Measurements from ENCODE around the gene IMP3.

DNA sequence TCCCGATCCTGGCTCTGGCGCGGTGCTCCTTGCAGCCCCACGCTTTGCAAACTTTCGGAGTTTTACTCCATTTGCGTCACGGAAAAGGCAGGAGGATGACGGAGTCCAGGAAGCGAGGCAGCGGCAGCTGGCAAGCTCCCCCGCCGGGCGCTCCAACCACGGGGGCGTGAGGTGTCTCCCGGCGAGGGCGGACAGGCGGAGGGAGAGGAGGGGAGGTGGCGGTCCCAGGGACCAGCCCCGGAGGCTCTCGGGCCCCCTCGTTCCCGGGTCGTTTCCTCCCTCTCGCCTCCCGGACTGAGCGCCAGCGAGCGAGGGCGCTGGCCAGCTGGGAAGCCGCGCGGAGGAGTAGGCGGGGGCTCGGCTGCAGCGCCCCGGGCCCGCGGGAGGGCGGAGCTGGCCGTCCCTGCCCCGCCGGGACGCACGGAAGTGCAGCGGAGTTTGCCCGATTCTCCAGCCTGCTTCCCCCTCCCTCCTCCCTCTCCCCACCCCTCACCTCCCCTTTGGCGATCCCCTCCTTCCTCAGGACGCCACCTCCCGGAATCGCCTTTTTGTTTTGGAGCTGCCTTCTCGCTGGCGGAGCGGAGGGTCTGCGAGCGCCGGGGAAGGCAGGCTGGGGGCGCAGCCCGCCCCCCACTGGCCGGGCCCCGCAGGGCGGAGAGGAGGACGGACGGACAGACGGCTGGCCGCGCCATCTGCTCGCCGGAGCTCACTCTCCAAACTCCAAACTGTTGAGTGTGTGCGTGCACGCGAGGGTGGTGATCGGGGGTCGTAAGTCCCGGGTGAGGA is 7.5 kb upstream of the IMP3 start, which contains the start of gene SNX33:
- TF ChIP-seq, protein P1, sequence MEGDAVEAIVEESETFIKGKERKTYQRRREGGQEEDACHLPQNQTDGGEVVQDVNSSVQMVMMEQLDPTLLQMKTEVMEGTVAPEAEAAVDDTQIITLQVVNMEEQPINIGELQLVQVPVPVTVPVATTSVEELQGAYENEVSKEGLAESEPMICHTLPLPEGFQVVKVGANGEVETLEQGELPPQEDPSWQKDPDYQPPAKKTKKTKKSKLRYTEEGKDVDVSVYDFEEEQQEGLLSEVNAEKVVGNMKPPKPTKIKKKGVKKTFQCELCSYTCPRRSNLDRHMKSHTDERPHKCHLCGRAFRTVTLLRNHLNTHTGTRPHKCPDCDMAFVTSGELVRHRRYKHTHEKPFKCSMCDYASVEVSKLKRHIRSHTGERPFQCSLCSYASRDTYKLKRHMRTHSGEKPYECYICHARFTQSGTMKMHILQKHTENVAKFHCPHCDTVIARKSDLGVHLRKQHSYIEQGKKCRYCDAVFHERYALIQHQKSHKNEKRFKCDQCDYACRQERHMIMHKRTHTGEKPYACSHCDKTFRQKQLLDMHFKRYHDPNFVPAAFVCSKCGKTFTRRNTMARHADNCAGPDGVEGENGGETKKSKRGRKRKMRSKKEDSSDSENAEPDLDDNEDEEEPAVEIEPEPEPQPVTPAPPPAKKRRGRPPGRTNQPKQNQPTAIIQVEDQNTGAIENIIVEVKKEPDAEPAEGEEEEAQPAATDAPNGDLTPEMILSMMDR (conservative IDR thresholded peaks at IDR 0.05; ENCODE audit: low read length) = peak; percentile 69
- no peak for TF ChIP-seq EZH2phosphoT487 (IDR thresholded peaks at IDR 0.05; ENCODE audit: borderline replicate concordance, low read depth, low read length)

Data from OCI-LY7 (cell line).